Measurements from ENCODE around the gene GATM.
"Not testable (repeated sequence)": the region's sequence is repeated elsewhere in the genome, so short reads cannot be mapped to it uniquely, and the experiment has no call there.

Gene GATM

GRCh38 chr15:45355860-45356259 is 22.5 kb downstream of the GATM start:
- DNase-seq (ENCODE audit: extremely low read depth in 1 of 2, low read depth in 1 of 2): no peak

- no peak for DNase-seq (ENCODE audit: extremely low read depth in 1 of 2, low read depth in 1 of 2)
Observed at GRCh38 chr15:45354711-45355110, 23.6 kb downstream of the GATM start.

- DNase-seq (ENCODE audit: extremely low read depth in 1 of 2, low read depth in 1 of 2): no peak
Observed at GRCh38 chr15:45351227-45351626, 27.1 kb downstream of the GATM start.

GRCh38 chr15:45349623-45350022 is 28.7 kb downstream of the GATM start:
- DNase-seq (ENCODE audit: extremely low read depth in 1 of 2, low read depth in 1 of 2): no peak

- DNase-seq (ENCODE audit: extremely low read depth in 1 of 2, low read depth in 1 of 2): no peak
Observed at GRCh38 chr15:45347989-45348388, 30.4 kb downstream of the GATM start.

- DNase-seq (ENCODE audit: extremely low read depth in 1 of 2, low read depth in 1 of 2): no peak
Observed at GRCh38 chr15:45347033-45347432, 31.3 kb downstream of the GATM start.

GRCh38 chr15:45346381-45346780 is 32.0 kb downstream of the GATM start:
- DNase-seq (ENCODE audit: extremely low read depth in 1 of 2, low read depth in 1 of 2): no peak

- DNase-seq (ENCODE audit: extremely low read depth in 1 of 2, low read depth in 1 of 2): no peak
Observed at GRCh38 chr15:45343258-45343860, 35.0 kb downstream of the GATM start.

- DNase-seq (ENCODE audit: extremely low read depth in 1 of 2, low read depth in 1 of 2): no peak
Observed at GRCh38 chr15:45341790-45342189, 36.6 kb downstream of the GATM start.

- no peak for DNase-seq (ENCODE audit: extremely low read depth in 1 of 2, low read depth in 1 of 2)
Observed at GRCh38 chr15:45340429-45340828, 37.9 kb downstream of the GATM start.

GRCh38 chr15:45338417-45338816 is 39.9 kb downstream of the GATM start:
- no peak for DNase-seq (ENCODE audit: extremely low read depth in 1 of 2, low read depth in 1 of 2)

GRCh38 chr15:45337224-45337623 is 41.1 kb downstream of the GATM start:
- no peak for DNase-seq (ENCODE audit: extremely low read depth in 1 of 2, low read depth in 1 of 2)

GRCh38 chr15:45333550-45333949 is 44.8 kb downstream of the GATM start:
- DNase-seq (ENCODE audit: extremely low read depth in 1 of 2, low read depth in 1 of 2): no peak

- DNase-seq (ENCODE audit: extremely low read depth in 1 of 2, low read depth in 1 of 2): no peak
Observed at GRCh38 chr15:45332694-45333093, 45.6 kb downstream of the GATM start.

- DNase-seq (ENCODE audit: extremely low read depth in 1 of 2, low read depth in 1 of 2): no peak
Observed at GRCh38 chr15:45331972-45332371, 46.4 kb downstream of the GATM start.

- no peak for DNase-seq (ENCODE audit: extremely low read depth in 1 of 2, low read depth in 1 of 2)
Observed at GRCh38 chr15:45328663-45329062, 49.7 kb downstream of the GATM start.

- no peak for DNase-seq (ENCODE audit: extremely low read depth in 1 of 2, low read depth in 1 of 2)
Observed at GRCh38 chr15:45326741-45327140, 51.6 kb downstream of the GATM start.

GRCh38 chr15:45326280-45326679 is 52.1 kb downstream of the GATM start:
- DNase-seq (ENCODE audit: extremely low read depth in 1 of 2, low read depth in 1 of 2): no peak

- no peak for DNase-seq (ENCODE audit: extremely low read depth in 1 of 2, low read depth in 1 of 2)
Observed at GRCh38 chr15:45320581-45321205, 57.7 kb downstream of the GATM start.

GRCh38 chr15:45319472-45320214 is 58.7 kb downstream of the GATM start:
- DNase-seq (ENCODE audit: extremely low read depth in 1 of 2, low read depth in 1 of 2): no peak

- no peak for DNase-seq (ENCODE audit: extremely low read depth in 1 of 2, low read depth in 1 of 2)
Observed at GRCh38 chr15:45314960-45315359, 63.4 kb downstream of the GATM start.

- not testable (repeated sequence) for DNase-seq (ENCODE audit: extremely low read depth in 1 of 2, low read depth in 1 of 2)
Observed at GRCh38 chr15:45314117-45314516, 64.2 kb downstream of the GATM start.

Data from activated CD8-positive, alpha-beta memory T cell treated with anti-CD3 and anti-CD28 coated beads for 1 hour (primary cell).